ENCODE data around the gene FOXRED1.
A peak's percentile ranks its signal among the peaks of the same experiment; 100 is the strongest.
"Not testable (repeated sequence)": the region's sequence is repeated elsewhere in the genome, so short reads cannot be mapped to it uniquely, and the experiment has no call there.

Gene FOXRED1

DNA sequence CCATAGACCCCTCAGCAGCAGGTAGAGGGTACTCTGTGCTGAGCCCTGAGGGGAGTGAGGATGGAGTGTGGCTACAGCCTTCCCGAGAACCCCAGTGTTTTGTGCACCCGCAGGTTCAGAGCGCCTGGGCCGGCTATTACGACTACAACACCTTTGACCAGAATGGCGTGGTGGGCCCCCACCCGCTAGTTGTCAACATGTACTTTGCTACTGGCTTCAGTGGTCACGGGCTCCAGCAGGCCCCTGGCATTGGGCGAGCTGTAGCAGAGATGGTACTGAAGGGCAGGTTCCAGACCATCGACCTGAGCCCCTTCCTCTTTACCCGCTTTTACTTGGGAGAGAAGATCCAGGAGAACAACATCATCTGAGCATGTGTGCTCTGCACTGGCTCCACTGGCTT lies 8.4 kb downstream of the FOXRED1 start:
- no peak for DNase-seq

DNA sequence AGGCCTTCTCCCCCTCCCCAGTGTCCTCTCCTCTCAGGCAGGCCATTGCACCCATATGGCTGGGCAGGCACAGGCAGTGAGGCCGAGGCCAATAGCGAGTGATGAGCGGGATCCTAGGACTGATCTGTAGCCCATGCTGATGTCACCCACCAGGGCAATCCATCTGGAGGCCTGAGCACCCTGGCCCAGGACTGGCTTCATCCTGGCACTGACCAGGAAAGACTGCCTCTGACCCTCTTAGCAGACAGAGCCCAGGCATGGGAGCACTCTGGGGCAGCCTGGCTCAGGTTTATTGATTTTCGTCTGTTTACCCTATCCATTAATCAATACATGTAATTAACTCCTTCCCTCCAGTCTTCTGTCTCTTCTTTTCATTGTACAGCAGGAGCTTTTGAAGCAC lies 8.8 kb downstream of the FOXRED1 start:
- DNase-seq = no peak

DNA sequence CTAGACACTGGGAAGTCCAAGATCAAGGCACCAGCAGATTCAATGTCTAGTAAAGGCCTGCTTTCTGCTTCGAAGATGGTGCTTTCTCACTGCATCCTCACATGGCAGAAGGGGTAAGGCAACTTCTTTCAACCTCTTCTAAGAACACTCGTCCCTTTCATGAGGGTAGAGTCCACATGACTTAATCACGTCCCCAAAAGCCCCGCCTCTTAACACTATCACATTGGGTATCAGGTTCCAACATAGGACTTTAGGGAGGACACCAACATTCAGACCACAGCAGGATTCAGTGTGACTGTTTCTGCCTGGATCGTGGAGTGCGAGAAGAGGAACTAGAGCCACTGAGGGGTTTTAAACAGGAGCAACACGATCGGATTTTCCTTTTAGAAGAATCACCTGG lies 10.2 kb downstream of the FOXRED1 start:
- DNase-seq = no peak

DNA sequence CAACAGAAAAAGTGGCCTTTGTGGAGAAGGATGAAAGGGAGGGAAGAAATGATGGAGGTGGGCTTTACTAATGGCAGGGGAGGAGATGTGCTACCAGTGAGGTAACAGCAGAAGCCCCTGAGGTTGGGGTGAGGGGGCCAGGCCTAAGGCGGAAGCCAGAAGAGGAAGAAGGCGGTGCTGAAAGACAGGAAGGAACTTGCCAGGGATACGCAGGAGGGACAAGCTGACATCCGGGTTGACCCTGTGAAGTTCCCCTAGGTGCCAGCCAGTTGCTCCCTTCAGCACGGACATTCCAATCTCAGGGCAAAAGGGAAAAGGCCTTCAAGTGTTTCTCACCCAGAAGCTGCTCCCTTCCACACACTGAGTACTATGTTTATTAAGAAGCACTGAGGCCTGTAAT lies 11.6 kb downstream of the FOXRED1 start:
- no peak for DNase-seq

DNA sequence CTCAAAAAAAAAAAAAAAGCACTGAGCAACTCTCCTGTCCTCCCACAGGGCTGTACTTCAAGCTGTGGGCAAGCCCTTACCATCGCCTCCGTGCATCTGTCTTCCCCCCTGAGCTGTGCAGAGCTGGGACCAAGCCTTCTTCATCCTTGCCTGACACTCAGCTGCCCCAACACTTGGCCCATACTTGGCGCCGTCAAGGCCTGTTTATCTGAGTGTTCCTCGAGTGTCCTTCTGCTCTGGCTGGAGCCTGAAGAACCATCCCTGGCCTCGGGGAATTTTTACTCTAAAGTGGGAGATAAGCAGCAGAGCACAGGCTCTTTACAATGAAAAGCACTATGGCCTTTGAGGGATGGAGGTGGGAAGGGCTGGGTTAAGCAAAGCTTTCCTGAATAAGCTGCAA lies 12.3 kb downstream of the FOXRED1 start:
- no peak for DNase-seq

DNA sequence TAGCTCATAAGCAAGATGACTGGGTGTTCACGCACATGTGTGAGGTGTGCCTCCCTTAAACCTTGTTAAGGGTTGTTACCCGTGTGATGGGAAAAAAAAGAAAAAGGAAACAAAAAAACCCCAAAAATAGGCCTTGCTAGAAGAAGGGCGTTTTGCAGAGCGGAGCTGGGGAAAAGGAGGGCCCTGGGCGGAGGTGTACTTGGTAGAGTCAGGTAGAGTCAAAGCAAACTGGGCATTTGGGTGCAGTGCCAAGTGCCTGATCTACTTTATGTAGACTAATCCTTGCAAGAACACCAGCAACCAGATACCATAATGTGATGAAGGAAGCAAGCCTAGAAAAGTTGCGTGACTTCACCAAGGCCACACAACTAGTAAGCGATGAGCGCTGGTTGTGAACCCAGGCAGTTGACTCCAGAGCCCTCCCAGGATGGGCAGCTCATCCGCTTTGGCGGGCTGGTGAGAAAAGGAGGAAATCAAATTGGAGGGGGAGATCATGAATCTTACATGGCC lies 12.8 kb downstream of the FOXRED1 start:
- no peak for DNase-seq

DNA sequence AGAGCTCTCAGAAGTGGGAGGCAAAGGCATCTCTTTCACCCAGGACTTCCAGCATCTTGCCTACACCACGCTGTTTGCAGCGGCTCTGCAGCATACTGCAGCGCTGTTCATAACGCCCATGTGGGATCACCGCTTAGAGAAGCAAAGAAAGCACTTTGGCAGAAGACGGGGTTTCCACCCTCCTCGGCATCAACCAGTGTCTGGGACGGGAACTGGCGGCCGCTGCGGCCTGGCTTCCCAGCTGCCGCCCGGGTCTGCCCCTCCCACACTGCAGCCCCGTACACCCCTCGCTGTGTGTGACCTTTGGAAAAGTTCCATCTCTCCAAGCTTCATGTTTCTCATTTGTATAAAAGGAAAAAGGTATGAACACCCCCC lies 13.4 kb downstream of the FOXRED1 start:
- peak in 33 of 56 donors; percentile 11 to 67 (median 39) for DNase-seq

DNA sequence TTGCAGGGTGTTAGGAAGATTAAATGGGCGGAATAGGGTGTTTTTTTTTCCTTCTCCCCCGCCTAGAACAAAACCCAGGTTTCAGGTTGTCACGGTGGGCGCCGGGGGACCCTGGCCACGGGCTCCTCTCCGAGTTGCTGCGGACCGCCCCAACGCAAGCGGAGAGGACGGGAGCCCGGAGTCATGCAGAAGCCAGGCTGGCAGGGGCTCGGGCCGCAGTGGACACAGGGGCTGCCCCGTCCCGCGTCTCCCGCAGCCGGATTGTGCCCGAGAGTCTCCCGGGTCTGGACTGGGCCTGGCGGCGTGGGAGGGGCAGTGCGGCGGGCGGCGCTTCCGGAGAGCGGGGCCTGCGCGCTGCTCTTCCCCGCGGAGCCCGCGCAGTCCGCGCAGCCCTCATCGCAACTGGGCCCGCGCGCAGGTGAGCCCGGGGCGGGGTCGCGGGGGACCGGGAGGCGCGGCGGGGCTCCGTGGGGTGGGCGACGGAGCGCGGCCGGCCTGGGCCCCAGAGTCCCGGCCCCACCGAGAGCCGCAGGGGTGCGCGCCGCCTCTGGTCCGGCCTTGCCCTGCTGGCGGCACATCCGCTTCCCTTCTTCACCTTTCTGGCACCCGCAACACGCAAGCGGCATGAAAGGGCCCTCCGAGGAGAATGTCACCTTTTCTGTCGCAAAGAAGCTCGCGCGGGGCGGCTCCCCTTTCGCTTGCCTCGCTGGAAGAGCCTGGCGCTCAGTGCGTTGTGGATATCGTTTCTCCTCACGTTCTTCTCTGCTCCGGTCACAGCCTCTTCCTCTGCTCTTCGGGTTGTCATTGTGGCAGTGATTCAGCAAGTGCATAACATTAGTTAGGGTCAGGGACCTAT lies 14.0 kb downstream of the FOXRED1 start, which contains the start of gene TIRAP:
Gene TIRAP (plus strand): TSS at position 358 of the 856 bp plus-strand sequence. CDS start 7,802 bp downstream, outside the sequence.
- DNase-seq = peak in 40 of 56 donors; percentile 14 to 68 (median 45)

DNA sequence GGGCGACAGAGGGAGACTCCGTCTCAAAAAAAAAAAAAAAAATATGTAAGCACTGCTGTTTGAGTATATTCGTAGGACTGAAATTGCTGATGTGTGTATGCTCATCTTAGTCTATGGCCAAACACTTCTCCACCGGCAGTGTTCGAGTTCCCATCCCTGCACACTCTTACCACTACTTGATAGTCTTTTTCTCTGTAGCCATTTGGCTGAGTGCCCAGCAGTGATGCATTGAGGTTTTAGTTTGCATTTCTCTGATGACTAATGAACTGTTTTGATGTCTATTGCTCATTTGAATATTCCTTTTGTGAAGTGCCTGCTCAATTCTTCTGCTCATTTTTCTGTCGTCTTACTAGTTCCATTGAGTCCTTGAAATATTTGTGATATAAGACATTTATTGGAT lies 15.9 kb downstream of the FOXRED1 start:
- peak in 17 of 56 donors; percentile 6 to 76 (median 28) for DNase-seq

DNA sequence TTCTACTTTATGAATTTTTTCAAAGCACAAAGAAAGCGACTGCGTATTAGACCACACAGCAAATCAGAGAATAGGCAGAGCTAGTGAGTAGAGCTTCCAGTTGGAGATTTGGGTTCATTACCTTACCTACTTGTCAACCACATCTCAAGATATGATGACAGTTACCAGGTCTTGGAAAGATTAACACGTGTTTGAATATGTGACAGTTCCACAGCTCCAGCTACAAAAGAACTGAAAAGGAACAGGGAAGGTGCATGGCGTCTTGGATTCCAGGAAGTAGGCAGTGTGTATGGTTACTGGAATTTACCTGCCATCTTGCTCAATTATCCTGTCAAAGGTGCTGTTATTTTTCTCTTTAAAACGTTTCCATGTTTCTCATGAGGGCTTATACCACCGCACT lies 19.3 kb downstream of the FOXRED1 start:
- no peak for DNase-seq

DNA sequence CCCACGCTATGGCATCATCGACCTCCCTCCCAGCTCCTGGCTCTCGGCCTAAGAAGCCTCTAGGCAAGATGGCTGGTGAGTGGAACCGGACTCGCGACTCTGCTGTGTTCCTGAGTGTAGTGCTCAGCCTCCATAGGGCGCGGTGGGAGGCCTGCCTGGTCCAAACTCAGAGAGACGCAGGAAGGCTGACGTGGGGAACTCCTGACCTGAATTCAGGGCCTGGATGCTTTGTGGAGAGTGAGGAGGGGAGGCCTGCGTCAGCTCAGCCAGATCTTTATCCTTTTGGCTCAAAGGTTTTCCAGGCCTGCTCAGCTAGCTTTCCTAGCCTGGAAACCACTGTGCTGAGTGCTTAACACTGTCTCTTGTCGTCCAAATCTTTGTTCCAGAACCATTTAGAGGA lies 21.9 kb downstream of the FOXRED1 start:
- no peak for DNase-seq

DNA sequence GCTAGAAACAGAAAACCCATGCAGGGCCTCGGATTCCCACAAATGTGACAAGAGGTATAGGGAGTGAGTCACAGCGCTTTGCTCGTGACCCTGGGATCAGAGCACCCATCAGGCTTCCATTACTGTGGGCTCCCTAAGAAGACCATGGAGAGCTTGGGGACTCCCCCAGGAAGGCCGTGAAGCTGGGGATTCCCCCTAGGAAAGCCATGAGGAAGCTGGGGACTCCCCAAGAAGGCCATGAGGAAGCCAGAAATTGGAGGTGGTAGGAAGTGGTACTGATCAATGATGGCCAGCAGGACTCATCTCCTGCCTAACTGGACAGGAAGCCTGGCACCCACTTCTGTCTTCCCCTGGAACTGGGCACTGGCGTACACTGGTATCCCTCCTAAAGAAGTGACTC lies 24.8 kb downstream of the FOXRED1 start:
- DNase-seq = no peak

DNA sequence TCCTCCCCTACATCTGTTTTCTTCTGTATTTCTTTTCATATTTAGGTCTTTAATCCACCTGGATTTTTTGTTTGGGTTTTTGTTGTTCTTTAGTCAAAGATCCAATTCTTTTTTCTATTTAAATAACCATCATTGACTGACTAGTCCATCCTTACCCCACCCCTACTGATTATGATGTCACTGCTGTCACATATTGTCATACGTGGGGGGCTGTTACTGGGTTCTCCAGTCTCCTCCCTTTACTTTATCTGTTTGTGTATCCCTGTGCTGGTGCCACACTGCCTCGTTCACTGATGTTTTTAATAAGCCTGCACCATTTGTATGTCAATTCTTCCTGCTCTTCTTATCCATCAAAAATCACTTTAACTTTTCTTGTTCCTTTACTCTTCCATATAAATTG lies 28.1 kb downstream of the FOXRED1 start:
- DNase-seq = no peak

DNA sequence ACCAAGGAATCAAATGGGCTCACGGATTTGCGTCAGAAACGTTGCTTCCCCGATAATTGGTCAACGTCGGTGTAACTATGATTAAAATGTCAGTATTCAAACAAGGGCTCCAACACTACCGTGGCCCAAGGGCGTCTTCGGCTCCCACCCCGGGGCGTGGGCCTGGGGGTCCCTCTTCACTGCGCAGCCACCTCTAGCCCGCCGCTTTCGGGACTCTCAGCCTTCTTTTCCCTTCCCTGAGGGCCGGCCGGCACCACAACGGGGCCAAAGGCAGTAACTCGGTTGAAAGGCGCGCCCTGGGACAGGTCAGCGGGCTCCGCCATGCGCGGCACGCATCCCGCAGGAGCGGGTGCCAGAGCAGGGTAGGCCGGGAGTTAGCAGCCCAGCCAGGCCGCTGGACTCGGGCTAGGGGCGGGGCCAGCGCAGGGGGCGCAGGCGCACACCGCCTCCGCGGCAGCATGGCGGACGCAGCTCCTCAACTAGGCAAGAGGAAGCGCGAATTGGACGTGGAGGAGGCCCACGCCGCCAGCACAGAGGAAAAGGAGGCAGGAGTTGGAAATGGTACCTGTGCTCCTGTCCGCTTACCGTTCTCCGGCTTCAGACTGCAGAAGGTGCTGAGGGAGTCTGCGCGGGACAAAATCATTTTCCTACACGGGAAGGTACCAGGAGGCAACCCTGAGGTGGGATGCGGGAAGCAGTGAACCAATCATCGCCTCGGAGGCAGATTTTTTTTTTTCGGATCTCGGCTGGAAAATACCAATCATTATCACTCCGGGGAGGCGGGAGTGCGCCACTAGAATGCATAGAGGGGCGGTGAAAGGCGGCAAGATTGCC lies 34.9 kb downstream of the FOXRED1 start, which contains the start of gene DCPS:
Gene DCPS (plus strand): TSS at position 438 of the 834 bp plus-strand sequence. CDS start 21 bp downstream, at position 459.
- DNase-seq = peak; percentile 61 to 94 (median 82)

DNA sequence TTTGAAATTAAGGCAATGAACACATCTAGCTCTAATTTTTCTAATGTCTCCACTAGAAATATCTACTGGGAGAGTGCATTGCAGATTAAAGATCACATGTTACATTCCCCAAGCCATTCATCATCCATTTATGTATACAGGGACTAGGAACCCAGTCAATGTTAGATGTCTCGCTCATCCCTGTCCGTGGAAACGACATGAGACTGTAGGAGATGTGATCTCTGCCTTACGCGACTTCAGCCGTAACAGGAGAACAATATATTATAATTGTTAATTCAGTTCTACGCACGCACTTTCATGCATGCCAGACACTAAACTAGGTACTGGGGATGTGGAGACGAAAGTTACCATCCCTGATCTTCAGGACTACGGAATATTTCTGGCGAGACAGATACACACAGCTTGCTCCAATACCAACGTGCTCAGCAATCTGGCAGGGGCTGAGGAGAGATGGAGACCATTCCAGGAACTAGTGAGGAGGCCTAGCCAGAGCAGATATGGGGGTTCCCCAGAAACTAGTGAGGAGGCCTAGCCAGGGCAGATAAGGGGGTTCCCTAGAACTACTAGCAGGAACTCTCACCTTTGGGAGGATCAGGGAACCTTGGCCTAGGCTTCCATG lies 35.6 kb downstream of the FOXRED1 start:
- peak in 1 of 56 donors; percentile 41 for DNase-seq

DNA sequence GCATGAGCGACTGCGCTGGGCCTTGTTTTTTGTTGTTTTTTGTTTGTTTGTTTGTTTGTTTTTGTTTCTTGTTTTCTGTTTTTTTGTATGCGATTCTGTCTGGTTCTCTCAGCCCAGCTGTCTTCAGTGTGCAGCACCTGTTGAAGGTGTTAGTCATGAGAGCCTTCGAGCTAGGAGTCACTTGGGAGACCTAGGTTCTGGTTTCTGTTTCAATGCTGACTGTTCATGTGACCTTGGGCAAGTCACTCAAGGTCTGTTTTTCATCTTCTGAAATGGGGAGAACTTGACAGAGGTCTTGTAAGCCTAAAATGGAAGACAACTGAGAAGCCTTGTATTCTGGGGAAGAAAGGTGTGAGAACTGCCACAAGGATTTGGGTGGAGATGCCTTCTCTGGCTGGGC lies 36.7 kb downstream of the FOXRED1 start:
- DNase-seq = no peak

DNA sequence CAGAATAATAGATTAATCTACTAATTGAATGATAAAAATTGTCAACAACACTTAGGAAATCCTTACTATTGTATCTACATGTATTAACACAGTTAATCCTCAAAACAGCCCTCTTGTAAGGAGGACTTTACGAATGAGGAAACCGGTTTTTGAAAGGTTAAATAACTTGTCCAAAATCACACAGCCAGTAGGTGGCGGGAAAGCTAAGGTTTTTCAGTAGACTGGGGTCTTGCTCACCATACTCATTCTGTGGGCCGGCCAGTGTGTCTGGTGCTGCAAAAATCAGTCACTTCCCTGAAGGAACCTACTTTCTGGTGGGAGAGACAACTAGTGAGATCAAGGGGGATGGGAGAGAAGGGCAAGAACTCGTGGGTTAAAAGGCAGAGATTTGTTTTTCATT lies 38.8 kb downstream of the FOXRED1 start:
- DNase-seq = peak in 3 of 56 donors; percentile 16 to 36 (median 23)

DNA sequence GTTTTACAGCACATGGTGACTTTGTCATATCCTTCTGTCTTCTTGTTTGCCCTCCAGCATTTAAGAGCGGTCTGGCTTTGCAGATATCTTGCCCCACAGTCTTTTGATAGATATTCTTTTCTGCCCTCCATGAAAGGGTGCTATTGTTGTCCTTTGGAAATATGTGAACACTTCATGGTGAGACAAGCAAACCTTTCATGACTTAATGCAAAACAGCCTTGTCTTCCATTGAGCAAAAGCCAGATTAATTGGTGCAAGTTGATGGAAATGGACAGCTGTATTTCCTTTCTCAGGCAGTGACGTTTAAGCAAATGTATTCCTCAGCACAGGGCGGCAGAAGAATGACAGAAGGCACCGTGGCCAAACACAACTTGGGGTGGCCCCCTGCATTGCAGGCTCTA lies 39.3 kb downstream of the FOXRED1 start:
- peak in 1 of 56 donors; percentile 26 for DNase-seq

DNA sequence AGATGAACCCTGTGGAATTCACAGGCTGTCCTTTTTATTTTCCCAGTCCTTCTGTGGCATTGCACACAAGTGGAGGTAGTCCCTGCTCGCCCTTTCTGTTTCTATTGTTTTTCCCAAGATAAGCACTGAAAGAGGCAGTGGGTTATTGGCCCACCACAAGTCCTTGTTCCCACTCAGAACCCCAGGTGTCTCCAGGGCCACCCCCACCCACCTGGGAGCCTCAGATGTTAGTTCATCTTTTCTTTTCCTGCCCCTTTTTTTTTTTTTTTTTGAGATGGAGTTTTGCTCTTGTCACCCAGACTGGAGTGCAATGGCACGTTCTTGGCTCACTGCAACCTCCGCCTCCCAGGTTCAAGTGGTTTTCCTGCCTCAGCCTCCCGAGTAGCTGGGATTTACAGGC lies 39.8 kb downstream of the FOXRED1 start:
- DNase-seq = not testable (repeated sequence)

DNA sequence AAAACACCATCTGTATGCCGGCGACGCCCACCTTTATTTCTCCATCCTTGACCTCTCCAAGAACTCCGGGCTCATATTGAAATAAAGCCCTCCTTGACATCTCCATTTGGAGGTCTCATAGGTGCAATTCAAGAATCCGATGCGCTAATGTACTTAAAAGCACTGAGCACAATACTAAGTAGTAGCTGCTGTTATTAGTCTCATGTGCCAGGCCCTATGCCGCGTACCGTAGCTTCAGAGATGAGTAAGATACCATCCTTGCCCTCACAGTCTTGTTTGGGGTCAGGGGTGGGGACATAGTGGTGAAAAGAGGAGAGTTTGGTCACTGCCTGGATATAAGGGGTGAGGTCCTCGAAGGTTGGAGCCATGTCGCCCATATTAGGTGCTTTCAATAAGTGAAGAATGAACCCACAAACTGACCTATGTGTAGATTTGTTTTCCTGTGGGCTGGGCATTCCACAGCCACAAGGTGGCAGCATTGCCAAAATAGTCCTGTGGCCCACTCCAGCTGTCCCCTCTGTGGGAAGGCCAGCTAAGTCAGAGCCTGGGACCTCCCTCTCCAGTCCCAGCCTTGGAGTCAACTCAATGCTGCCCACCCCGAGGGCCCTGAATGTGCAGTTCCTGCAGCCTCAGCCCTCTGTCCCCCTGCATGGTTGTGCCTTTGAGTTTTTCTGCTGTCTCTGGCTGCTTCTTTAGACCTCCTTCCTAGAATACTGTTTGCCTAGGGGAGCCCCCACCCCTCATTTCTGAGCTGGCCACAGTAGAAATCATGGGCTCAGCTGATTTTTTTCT lies 41.4 kb downstream of the FOXRED1 start:
- peak in 49 of 56 donors; percentile 3 to 86 (median 57) for DNase-seq

DNA sequence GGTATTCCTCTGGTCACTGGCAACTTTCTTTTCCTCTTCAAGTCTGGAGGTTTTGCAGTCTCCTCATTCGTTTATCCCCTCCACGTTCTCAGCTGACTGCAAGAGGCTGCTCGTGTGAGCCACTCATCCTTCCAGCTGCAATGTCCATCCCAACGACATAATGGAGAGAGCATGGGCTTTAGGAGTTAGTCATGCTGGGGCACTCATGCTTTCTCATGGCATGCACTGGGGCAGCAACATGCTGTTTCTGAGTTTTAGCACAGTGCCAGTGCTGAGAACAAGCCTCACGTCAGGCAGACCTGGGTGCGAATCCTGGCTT lies 42.0 kb downstream of the FOXRED1 start:
- no peak for DNase-seq

All from amygdala (tissue), 56 donors.